ENCODE results near the gene PKD1.
"Not testable (repeated sequence)": the region's sequence is repeated elsewhere in the genome, so short reads cannot be mapped to it uniquely, and the experiment has no call there.

- TF ChIP-seq, protein P1, sequence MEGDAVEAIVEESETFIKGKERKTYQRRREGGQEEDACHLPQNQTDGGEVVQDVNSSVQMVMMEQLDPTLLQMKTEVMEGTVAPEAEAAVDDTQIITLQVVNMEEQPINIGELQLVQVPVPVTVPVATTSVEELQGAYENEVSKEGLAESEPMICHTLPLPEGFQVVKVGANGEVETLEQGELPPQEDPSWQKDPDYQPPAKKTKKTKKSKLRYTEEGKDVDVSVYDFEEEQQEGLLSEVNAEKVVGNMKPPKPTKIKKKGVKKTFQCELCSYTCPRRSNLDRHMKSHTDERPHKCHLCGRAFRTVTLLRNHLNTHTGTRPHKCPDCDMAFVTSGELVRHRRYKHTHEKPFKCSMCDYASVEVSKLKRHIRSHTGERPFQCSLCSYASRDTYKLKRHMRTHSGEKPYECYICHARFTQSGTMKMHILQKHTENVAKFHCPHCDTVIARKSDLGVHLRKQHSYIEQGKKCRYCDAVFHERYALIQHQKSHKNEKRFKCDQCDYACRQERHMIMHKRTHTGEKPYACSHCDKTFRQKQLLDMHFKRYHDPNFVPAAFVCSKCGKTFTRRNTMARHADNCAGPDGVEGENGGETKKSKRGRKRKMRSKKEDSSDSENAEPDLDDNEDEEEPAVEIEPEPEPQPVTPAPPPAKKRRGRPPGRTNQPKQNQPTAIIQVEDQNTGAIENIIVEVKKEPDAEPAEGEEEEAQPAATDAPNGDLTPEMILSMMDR (IDR thresholded peaks at IDR 0.05) = not testable (repeated sequence)
- TF ChIP-seq, protein P2, sequence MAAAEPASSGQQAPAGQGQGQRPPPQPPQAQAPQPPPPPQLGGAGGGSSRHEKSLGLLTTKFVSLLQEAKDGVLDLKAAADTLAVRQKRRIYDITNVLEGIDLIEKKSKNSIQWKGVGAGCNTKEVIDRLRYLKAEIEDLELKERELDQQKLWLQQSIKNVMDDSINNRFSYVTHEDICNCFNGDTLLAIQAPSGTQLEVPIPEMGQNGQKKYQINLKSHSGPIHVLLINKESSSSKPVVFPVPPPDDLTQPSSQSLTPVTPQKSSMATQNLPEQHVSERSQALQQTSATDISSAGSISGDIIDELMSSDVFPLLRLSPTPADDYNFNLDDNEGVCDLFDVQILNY (CRISPR knock-in tag; IDR thresholded peaks at IDR 0.05) = not testable (repeated sequence)
- TF ChIP-seq, protein P3, sequence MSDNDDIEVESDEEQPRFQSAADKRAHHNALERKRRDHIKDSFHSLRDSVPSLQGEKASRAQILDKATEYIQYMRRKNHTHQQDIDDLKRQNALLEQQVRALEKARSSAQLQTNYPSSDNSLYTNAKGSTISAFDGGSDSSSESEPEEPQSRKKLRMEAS (CRISPR knock-in tag; IDR thresholded peaks at IDR 0.05) = not testable (repeated sequence)
- not testable (repeated sequence) for TF ChIP-seq ZNF263 (CRISPR knock-in tag; IDR thresholded peaks at IDR 0.05; ENCODE audit: low read depth); CREM (CRISPR knock-in tag; IDR thresholded peaks at IDR 0.05); ZNF121 (CRISPR knock-in tag; IDR thresholded peaks at IDR 0.05); CREB1 (CRISPR knock-in tag; IDR thresholded peaks at IDR 0.05); PRDM15 (CRISPR knock-in tag; IDR thresholded peaks at IDR 0.05)
- TF ChIP-seq, protein P4, sequence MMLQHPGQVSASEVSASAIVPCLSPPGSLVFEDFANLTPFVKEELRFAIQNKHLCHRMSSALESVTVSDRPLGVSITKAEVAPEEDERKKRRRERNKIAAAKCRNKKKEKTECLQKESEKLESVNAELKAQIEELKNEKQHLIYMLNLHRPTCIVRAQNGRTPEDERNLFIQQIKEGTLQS (CRISPR knock-in tag; conservative IDR thresholded peaks at IDR 0.05) = not testable (repeated sequence)
These were observed 24.7 kb downstream of the PKD1 start for GRCh38 chr16:2111009-2111353.
